GM19455 (cell line): ENCODE data around the gene DCST2.

Source experiments
- ATAC-seq: cut with Tn5 transposase; IDR thresholded peaks from one replicate; pipeline ENCODE4 v1.9.1; 2021; ENCODE audit not compliant: unreplicated experiment

DCST2 gene

DNA sequence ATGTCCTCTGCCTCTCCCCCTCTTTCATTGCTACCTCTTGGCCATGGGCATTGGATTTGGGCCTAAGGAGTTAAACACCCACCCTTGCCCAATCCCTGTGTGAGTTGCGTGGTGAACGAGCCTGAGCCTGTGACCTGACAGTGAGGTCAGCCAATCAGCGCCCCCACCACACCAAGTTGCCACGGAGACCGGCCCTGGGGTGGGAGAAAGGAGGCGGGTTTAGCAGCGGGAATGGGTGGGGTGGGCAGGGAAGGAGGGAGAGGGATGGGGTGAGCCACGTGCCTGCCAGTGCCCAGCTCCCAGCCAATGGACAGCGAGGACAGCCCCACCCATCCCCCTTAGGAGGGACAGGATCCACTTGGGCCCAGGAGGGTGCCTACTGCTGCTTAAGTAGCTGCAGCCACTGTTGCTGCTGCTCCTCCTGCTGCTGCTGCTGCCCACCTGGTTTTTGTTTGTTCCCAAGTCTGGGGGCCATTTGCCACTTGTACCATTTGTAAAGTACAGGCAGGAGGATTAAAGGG lies 21.5 kb downstream of the DCST2 start:
- no peak for ATAC-seq

GRCh38 chr1:155011437-155012025 lies 22.1 kb downstream of the DCST2 start:
- ATAC-seq, result no peak

GRCh38 chr1:155011004-155011416 lies 22.6 kb downstream of the DCST2 start:
- ATAC-seq, result no peak

DNA sequence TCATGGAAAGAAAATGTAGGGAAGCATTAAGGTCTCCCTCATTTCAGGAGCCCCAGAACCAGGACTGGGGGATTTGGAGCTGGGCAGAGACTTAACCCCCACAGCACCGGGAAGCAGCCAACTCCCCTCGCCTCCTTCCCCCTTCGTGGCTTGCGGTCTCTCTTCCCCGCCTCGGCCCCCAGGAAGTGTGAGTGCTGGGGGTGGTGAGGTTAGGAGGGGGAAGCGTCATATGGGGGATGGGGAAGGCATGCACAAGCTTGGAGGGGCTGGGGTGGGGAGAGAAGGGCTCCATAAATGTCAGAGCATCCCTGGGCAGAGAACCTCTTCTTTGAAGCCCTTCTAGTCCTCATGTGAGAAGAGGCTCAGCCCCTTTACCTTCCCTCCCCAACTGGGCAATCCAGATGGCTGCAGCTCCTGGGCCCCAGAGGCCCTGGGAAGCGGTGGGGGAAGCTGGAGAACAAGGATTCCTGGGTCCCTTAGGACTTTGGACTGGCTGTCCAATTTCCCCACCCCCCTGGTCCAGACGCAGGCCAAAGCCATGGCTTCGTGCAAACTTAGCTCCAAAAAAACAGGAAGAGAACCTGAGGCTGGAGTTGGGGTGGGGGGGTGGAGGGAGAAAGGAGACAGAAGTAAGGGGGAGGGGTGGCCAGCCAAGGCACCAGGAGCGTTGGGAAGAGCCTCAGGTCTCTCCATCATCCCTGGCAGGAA lies 23.2 kb downstream of the DCST2 start:
- no peak for ATAC-seq

GRCh38 chr1:155009742-155010141 lies 23.8 kb downstream of the DCST2 start:
- no peak for ATAC-seq

- ATAC-seq, result no peak
Observed at GRCh38 chr1:155009221-155009711, 24.3 kb downstream of the DCST2 start.

GRCh38 chr1:155008015-155008941 lies 25.3 kb downstream of the DCST2 start:
- ATAC-seq, result no peak

DNA sequence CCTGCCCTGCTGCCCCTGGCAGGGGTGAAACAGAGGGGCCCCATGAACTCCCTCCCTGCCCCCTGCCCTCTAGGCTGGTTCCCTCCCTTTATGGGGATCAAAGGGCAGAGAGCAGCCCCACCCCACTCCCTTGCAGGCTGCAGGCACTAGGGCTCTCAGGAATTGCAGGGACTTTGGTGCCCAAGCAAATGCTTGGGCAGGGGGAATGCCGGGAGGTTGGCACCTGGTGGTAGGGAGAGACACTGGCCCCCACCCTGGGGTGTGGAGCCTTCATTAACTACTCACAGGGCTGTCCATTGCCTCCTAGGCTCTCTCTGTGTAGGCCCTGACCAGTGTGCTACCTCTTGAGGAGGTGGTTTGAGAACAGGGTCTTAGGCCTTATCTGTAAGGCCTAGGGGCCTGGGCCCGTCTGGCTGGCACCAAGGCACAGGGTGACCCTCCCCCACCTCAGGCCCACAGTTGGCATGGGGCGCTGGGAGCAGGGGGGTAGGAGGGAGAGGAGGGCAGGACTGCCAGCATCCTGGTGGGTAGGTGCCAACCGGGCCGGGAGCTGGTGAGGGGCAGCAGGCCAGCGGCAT lies 26.2 kb downstream of the DCST2 start:
- no peak for ATAC-seq

- ATAC-seq, result no peak
Observed at GRCh38 chr1:155006601-155007101, 26.9 kb downstream of the DCST2 start.

GRCh38 chr1:155005076-155006011 lies 28.2 kb downstream of the DCST2 start:
- no peak for ATAC-seq

DNA sequence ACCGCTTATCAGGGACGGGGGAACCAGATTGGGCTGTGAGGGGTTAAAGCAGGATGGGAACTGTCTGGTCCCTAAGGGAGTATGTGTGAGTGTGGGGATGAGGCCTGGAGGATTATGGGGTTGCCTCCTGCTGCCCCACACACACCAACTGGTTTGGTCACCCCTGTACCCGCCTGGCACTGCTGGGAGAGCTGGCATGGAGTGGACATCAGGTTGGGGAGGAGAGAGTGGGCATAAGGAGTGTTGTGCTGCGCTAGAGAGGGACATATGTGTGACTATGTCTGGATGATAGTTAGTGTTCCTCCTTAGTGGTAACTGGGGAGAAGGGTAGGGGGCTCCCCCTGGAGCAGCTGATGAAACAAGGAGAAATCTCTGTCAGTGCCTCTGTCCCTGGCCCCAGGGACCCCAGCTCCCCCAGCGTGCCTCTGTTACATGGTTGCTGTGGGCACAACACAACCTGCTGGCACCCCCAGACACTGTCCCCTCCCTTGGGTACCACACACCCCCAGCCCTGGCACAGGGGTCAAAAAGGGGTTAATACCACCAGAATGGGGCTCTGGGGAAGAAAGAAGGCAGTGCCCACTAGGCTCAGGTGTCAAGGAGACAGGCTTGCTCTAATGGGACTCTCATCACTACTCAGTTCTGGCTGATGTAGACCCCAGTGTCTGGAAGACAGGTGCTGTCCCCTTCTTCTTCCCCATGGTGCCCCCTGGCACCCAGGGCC lies 29.1 kb downstream of the DCST2 start:
- no peak for ATAC-seq

- no peak for ATAC-seq
Observed at GRCh38 chr1:155003766-155004351, 29.7 kb downstream of the DCST2 start.

GRCh38 chr1:155003227-155003765 lies 30.3 kb downstream of the DCST2 start:
- no peak for ATAC-seq

DNA sequence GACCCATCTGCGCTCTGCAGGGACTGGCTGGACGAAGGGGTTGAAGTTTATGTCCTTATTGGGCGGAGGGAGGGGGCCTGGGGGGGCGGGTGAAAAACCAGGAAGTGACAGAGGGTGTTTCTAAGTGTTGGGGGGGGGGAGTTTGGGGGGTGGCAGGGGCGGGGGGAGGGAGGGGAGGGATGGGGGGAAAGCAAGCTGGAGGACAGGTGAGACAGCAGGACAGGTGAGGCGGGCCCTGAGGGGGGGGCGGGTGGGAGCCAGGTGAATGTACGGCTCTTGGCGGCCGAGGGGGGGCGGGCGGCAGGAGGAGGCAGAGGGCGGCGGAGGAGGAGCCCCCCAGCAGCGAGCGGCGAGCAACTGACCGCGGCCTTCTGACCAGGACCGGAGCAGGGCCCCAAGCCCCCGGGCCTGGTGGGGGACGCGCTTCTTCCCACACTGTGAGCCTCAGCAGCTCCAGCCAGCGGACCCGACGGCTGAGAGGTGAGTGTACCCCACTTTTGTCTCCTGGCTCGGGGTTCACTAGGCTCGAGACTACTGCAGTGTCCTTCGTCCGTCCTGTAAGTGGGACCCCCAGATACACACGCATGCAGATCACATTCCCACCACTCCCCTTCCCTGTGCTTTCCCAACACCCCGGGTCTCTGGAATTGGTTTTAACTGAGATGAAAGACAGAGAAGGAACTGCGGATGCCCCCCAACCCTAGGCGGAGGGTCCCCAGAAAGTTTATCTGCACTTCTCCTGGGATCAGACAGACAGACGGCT lies 30.9 kb downstream of the DCST2 start, which contains the start of gene ZBTB7B:
TSS of gene ZBTB7B (plus strand) at position 339 of the 763 bp plus-strand sequence. CDS start 11,859 bp downstream, outside the sequence.
- no peak for ATAC-seq

DNA sequence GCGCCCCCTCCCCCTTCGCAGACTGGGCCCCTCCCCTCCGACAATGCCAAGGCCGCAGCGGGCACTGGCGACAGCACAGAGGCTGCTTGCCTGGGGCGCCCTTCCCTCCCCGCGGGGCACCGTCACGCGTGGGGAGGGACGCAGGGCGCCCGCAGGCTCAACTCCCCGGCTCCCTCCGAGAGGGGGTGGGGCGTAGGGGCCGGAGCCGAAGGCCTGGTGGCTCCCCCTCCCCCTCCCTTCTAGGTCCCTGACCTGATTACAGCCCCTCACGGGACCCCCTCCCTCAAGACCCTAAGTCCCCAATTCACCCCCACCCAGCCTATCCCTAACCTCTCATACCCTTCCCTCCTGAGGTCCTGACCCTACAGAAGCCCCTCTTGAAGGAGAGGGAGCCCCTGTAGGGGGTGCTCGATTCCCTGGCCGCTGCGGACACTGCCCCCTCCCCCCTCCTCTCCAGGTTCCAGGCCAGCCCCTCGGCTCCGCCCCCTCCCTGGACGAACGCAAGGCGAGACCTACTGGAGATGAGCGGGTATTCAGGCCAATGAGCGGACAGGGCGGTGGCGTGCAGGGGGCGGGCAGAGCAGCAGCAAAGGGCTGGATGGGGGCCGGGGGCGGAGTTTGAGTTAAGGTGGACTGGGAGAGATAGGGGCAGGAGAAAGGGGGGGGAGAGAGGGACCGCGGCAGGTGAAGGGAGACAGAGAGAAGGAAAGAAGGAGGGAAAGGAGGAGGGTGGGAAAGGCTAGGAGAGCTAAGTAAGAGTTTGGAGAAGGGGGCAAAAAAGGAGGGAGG lies 31.7 kb downstream of the DCST2 start:
- ATAC-seq, result peak; percentile 49

DNA sequence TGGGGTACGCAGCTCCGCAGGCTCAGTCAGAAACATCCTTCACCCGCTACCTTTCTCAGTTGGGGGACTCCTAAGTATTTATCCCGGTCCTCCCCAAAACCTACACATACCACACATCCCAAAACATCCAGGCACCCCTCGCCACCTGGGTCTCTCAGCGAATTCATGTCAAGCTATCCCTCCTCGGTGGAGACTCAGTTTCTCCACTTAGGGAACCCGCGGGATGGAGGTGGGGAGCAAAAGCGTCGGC lies 32.2 kb downstream of the DCST2 start:
- no peak for ATAC-seq
